ENCODE measurements around the gene ARHGAP15. TPM values are rescaled to one million over a fixed set of nuclear protein-coding genes. Genes with fewer than 3 reads are reported as not detected.

ARHGAP15 gene
- total RNA-seq, 4 donors from 2014 or later = 1.2 to 6.0 (median 3.4) TPM

GRCh38 chr2:143429932-143430679 lies 300.9 kb downstream of the ARHGAP15 start:
- TF ChIP-seq POLR2A (IDR thresholded peaks at IDR 0.05) (no peak), POLR2AphosphoS5 (IDR thresholded peaks at IDR 0.05) (no peak), EP300 (IDR thresholded peaks at IDR 0.05) (no peak)
- TF ChIP-seq, protein P1, sequence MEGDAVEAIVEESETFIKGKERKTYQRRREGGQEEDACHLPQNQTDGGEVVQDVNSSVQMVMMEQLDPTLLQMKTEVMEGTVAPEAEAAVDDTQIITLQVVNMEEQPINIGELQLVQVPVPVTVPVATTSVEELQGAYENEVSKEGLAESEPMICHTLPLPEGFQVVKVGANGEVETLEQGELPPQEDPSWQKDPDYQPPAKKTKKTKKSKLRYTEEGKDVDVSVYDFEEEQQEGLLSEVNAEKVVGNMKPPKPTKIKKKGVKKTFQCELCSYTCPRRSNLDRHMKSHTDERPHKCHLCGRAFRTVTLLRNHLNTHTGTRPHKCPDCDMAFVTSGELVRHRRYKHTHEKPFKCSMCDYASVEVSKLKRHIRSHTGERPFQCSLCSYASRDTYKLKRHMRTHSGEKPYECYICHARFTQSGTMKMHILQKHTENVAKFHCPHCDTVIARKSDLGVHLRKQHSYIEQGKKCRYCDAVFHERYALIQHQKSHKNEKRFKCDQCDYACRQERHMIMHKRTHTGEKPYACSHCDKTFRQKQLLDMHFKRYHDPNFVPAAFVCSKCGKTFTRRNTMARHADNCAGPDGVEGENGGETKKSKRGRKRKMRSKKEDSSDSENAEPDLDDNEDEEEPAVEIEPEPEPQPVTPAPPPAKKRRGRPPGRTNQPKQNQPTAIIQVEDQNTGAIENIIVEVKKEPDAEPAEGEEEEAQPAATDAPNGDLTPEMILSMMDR (IDR thresholded peaks at IDR 0.05) = no peak
- Histone ChIP-seq H3K27ac (no peak overlapping the region), H3K36me3 (no peaks in the 10 kb centered on the region), H3K4me3 (no peak overlapping the region), H3K27me3 (no peaks in the 10 kb centered on the region), H3K9me3 (no peaks in the 10 kb centered on the region), H3K4me1 (no peaks in the 10 kb centered on the region)
- no peak for DNase-seq (ENCODE audit: low spot score in 2 of 2)
- WGBS = 80% methylated on average over 1 of the region's 1 CpG

- 67% methylated on average over 2 of the region's 2 CpGs for WGBS
- no peak overlapping the region for H3K27ac ChIP-seq
These were observed 302.1 kb downstream of the ARHGAP15 start for GRCh38 chr2:143431316-143431715.

GRCh38 chr2:143433251-143433650 lies 304.0 kb downstream of the ARHGAP15 start:
- Histone ChIP-seq H3K27me3 (no peaks in the 10 kb centered on the region), H3K36me3 (no peaks in the 10 kb centered on the region), H3K4me3 (no peak overlapping the region), H3K27ac (no peak overlapping the region), H3K9me3 (no peaks in the 10 kb centered on the region), H3K4me1 (no peaks in the 10 kb centered on the region)
- no peak for DNase-seq (ENCODE audit: low spot score in 2 of 2)
- no peak for TF ChIP-seq POLR2AphosphoS5 (IDR thresholded peaks at IDR 0.05)
- TF ChIP-seq, protein P1 (IDR thresholded peaks at IDR 0.05) = no peak
- TF ChIP-seq POLR2A (IDR thresholded peaks at IDR 0.05) = no peak
- TF ChIP-seq EP300 (IDR thresholded peaks at IDR 0.05) = no peak
- 57% methylated on average over 3 of the region's 3 CpGs for WGBS

More at GRCh38 chr2:143431316-143431715, 302.1 kb downstream of the ARHGAP15 start:
- no peak overlapping the region for H3K4me3 ChIP-seq
- H3K36me3 ChIP-seq = no peaks in the 10 kb centered on the region
- no peak for DNase-seq (ENCODE audit: low spot score in 2 of 2)
- H3K27me3 ChIP-seq = no peaks in the 10 kb centered on the region
- no peaks in the 10 kb centered on the region for H3K9me3 ChIP-seq
- no peaks in the 10 kb centered on the region for H3K4me1 ChIP-seq
- TF ChIP-seq POLR2A (IDR thresholded peaks at IDR 0.05) (no peak), EP300 (IDR thresholded peaks at IDR 0.05) (no peak)

DNA sequence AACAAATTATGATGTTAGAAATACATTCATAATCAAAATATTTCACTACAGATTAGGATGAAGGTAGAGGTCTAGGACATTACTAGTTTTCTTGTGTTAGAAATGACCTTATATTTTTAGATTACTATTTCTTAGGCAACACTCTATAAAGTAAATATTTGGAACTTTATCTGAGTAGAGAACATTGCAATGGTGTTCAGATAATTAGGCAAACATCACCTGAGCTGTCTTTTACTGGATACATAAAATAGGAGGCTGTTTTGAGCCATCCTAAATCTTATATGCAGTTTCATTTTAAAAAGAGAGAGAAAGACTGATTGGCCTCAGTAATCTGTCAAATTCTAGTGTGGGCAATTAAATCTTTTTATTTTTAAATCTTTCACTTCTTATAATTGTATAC lies 304.6 kb downstream of the ARHGAP15 start:
- Histone ChIP-seq H3K4me1 (no peaks in the 10 kb centered on the region), H3K27ac (no peak overlapping the region), H3K27me3 (no peaks in the 10 kb centered on the region), H3K9me3 (no peaks in the 10 kb centered on the region), H3K4me3 (no peak overlapping the region), H3K36me3 (no peaks in the 10 kb centered on the region)
- DNase-seq (ENCODE audit: low spot score in 2 of 2) = no peak
- no peak for TF ChIP-seq POLR2A (IDR thresholded peaks at IDR 0.05)
- TF ChIP-seq, protein P1 (IDR thresholded peaks at IDR 0.05) = no peak
- no peak for TF ChIP-seq EP300 (IDR thresholded peaks at IDR 0.05)
- TF ChIP-seq POLR2AphosphoS5 (IDR thresholded peaks at IDR 0.05) = no peak

- no peaks in the 10 kb centered on the region for H3K9me3 ChIP-seq
- no peak for DNase-seq (ENCODE audit: low spot score in 2 of 2)
- 70% methylated on average over 3 of the region's 3 CpGs for WGBS
- no peaks in the 10 kb centered on the region for H3K4me1 ChIP-seq
- H3K27ac ChIP-seq = no peak overlapping the region
- TF ChIP-seq EP300 (IDR thresholded peaks at IDR 0.05) = no peak
- no peak for TF ChIP-seq POLR2A (IDR thresholded peaks at IDR 0.05)
- no peak for TF ChIP-seq POLR2AphosphoS5 (IDR thresholded peaks at IDR 0.05)
- TF ChIP-seq, protein P1 (IDR thresholded peaks at IDR 0.05) = no peak
- H3K36me3 ChIP-seq = no peaks in the 10 kb centered on the region
- H3K27me3 ChIP-seq = no peaks in the 10 kb centered on the region
- no peak overlapping the region for H3K4me3 ChIP-seq
These were observed 305.2 kb downstream of the ARHGAP15 start for GRCh38 chr2:143434445-143434844.

Measured in suprapubic skin (tissue), 4 donors.